Activated CD8-positive, alpha-beta memory T cell treated with anti-CD3 and anti-CD28 coated beads, Interleukin-2, amount 10 ng/mL, durations not matched to agents 7 days and 5 days (primary cell): ENCODE results near the gene SUPT4H1. TPM values are rescaled to one million over a fixed set of nuclear protein-coding genes. Genes with fewer than 3 reads are reported as not detected.

Source experiments
- ATAC-seq: fragments of 150-1000 bp; cut with Tn5 transposase; one replicate; pipeline ENCODE4 v1.10.0; 2021; ENCODE audit warnings: moderate library complexity
- CTCF ChIA-PET: fragments of 350-600 bp; sonication (Branson Sonifier 250); formaldehyde crosslinking; loops from one replicate; lab custom pipeline; 2021; ENCODE audit warnings: antibody characterized with exemption; lab: Charles Lee
- DNase-seq: peaks from one replicate; pipeline ENCODE4 v3.0.0-alpha.2; 2020
- H3K27ac Mint-ChIP-seq: one replicate; pipeline ENCODE4 v1.8.0; 2021; ENCODE audit warnings: mild to moderate bottlenecking, mixed read lengths
- H3K27me3 Mint-ChIP-seq: one replicate; pipeline ENCODE4 v1.8.0; 2021; ENCODE audit warnings: mixed read lengths
- H3K36me3 Mint-ChIP-seq: one replicate; pipeline ENCODE4 v1.8.0; 2021; ENCODE audit warnings: mild to moderate bottlenecking, mixed read lengths
- H3K4me1 Mint-ChIP-seq: one replicate; pipeline ENCODE4 v1.8.0; 2021; ENCODE audit warnings: mixed read lengths
- H3K4me3 Mint-ChIP-seq: one replicate; pipeline ENCODE4 v1.8.0; 2021; ENCODE audit warnings: mild to moderate bottlenecking, moderate library complexity, mixed read lengths
- H3K9me3 Mint-ChIP-seq: one replicate; pipeline ENCODE4 v1.8.0; 2022; ENCODE audit warnings: low read depth, mixed read lengths
- microRNA-seq: library from miRNA; unstranded; fragments of <30 nt; microRNA quantifications from one replicate; pipeline ENCODE4 v1.2.0, GENCODE V29; 2022
- total RNA-seq, 2 experiments: library from RNA; stranded (reverse); gene quantifications; one replicate each; pipeline ENCODE4 v1.2.3, GENCODE V29; 2021

SUPT4H1 gene
- total RNA-seq, 2 experiments from 2014 or later: 63.3 to 127 TPM

- H3K4me3 Mint-ChIP-seq: no peak overlapping the region
- ATAC-seq (no peak), DNase-seq (peak; percentile 38)
- no peaks in the 10 kb centered on the region for H3K9me3 Mint-ChIP-seq
- CTCF ChIA-PET: interaction anchor here (1.0 to 6.4 kb wide), 5 partner anchors 13 to 113 kb away, joined by 3 to 50 read pairs (median 5); no protein-coding TSS in a partner anchor
- peaks cover 12% of the 10 kb centered on the region for H3K27me3 Mint-ChIP-seq
- H3K27ac Mint-ChIP-seq: no peak overlapping the region
- H3K4me1 Mint-ChIP-seq: peaks cover 2% of the 10 kb centered on the region
- H3K36me3 Mint-ChIP-seq: no peaks in the 10 kb centered on the region
Observed at GRCh38 chr17:58302171-58302918, 49.7 kb downstream of the SUPT4H1 start.

- H3K4me3 Mint-ChIP-seq: no peak overlapping the region
- H3K36me3 Mint-ChIP-seq: no peaks in the 10 kb centered on the region
- H3K9me3 Mint-ChIP-seq: no peaks in the 10 kb centered on the region
- CTCF ChIA-PET: interaction anchor here (0.5 to 6.4 kb wide), 5 partner anchors 14 to 121 kb away, joined by 3 to 50 read pairs (median 5); no protein-coding TSS in a partner anchor
- H3K4me1 Mint-ChIP-seq: peaks cover 2% of the 10 kb centered on the region
- H3K27me3 Mint-ChIP-seq: peaks cover 13% of the 10 kb centered on the region
- no peak overlapping the region for H3K27ac Mint-ChIP-seq
- peak; percentile 31 for DNase-seq
- no peak for ATAC-seq
Observed at GRCh38 chr17:58301504-58302150, 50.4 kb downstream of the SUPT4H1 start.

GRCh38 chr17:58300336-58300735 lies 51.7 kb downstream of the SUPT4H1 start:
- CTCF ChIA-PET: interaction anchor here (1.0 kb wide), 1 partner anchor 117 kb away, joined by 3 read pairs; the partner anchor contains the start of gene RNF43
- ATAC-seq (no peak), DNase-seq (peak; percentile 14)
- peaks cover 2% of the 10 kb centered on the region for H3K4me1 Mint-ChIP-seq
- no peaks in the 10 kb centered on the region for H3K9me3 Mint-ChIP-seq
- no peaks in the 10 kb centered on the region for H3K36me3 Mint-ChIP-seq
- H3K27me3 Mint-ChIP-seq: peaks cover 16% of the 10 kb centered on the region
- no peak overlapping the region for H3K27ac Mint-ChIP-seq
- no peak overlapping the region for H3K4me3 Mint-ChIP-seq

Small RNA genes lying within 50 kb of the gene (microRNA-seq; reads per million reads assigned to microRNA genes)
- gene MIR4736: not detected

Other genes with a start within 250 kb of the SUPT4H1 start
- under 1 TPM; 0.12 to 0.29 TPM for gene OR4D1, start 203.8 kb downstream of the SUPT4H1 start, total RNA-seq
- gene OR4D2, start 185.2 kb downstream of the SUPT4H1 start, total RNA-seq: not detected
- not detected for gene EPX, start 159.5 kb downstream of the SUPT4H1 start, total RNA-seq
- gene MKS1, start 132.9 kb downstream of the SUPT4H1 start, total RNA-seq: 10 to 100 TPM; 17.8 to 18.2 TPM
- not detected for gene LPO, start 113.6 kb downstream of the SUPT4H1 start, total RNA-seq
- gene MPO, start 71.3 kb downstream of the SUPT4H1 start, total RNA-seq: under 1 TPM in 1 of 2 experiments, not detected in 1; 0.09 TPM
- gene TSPOAP1, start 23.4 kb downstream of the SUPT4H1 start, total RNA-seq: 10 to 100 TPM; 25.6 to 66.3 TPM
- under 1 TPM; 0.23 to 0.52 TPM for gene RNF43, start 65.3 kb upstream of the SUPT4H1 start, total RNA-seq
- gene HSF5, start 136.2 kb upstream of the SUPT4H1 start, total RNA-seq: under 1 TPM; 0.41 to 0.61 TPM
- 10 to 100 TPM; 57.9 to 63.8 TPM for gene MTMR4, start 162.4 kb upstream of the SUPT4H1 start, total RNA-seq